B cell (primary cell): ENCODE measurements around the gene NFKBIA.

Experiments
- CTCF ChIP-seq: fragments of 200-600 bp; IDR thresholded peaks from one replicate; pipeline ENCODE4 v1.8.0; 2022; ENCODE audit warnings: antibody characterized with exemption, mild to moderate bottlenecking
- EZH2 ChIP-seq: IDR thresholded peaks from 2 replicates; pipeline ENCODE4 v1.6.1; 2012; ENCODE audit warnings: borderline replicate concordance, low read depth, mild to moderate bottlenecking, moderate library complexity, low read length; ENCODE audit not compliant: insufficient read depth, poor library complexity, severe bottlenecking

GRCh38 chr14:35446450-35446849, 41.9 kb upstream of the NFKBIA start:
- TF ChIP-seq CTCF (no peak), EZH2 (no peak)
